Lung (tissue), 12 donors: ENCODE measurements around the gene PTPRJ. TPM values are rescaled to one million over a fixed set of nuclear protein-coding genes. Genes with fewer than 3 reads are reported as not detected.

Experiments used
- ATAC-seq: fragments of 200-7000 bp; cut with Tn5 transposase; one replicate; pipeline ENCODE4 v1.9.1; 2020; ENCODE audit warnings: moderate number of reproducible peaks; ENCODE audit not compliant: insufficient read depth, low FRiP score
- DNase-seq, 3 donors: peaks; one replicate each; pipeline ENCODE4 v3.0.0-alpha.2; 2013 to 2017
- H3K27ac ChIP-seq, 2 donors: one replicate each; pipeline ENCODE4 v1.5.1; 2013; ENCODE audit warnings: mild to moderate bottlenecking in 2 of 2, moderate library complexity in 2 of 2, control low read depth in 1 of 2, inconsistent platforms in 1 of 2, low read depth in 1 of 2, low read length in 1 of 2
- H3K27me3 ChIP-seq, 3 donors: one replicate each; pipeline ENCODE4 v1.5.1; 2013; ENCODE audit warnings: low read length in 2 of 3; ENCODE audit not compliant: control insufficient read depth in 3 of 3, insufficient read depth in 3 of 3
- H3K36me3 ChIP-seq, 4 donors: one replicate each; pipeline ENCODE4 v1.5.1; 2013; ENCODE audit warnings: low read length in 4 of 4, mild to moderate bottlenecking in 1 of 4, moderate library complexity in 1 of 4; ENCODE audit not compliant: control insufficient read depth in 4 of 4, insufficient read depth in 4 of 4
- H3K4me1 ChIP-seq, 5 donors: one replicate each; pipeline ENCODE4 v1.5.1; 2013; ENCODE audit warnings: low read length in 5 of 5, mild to moderate bottlenecking in 2 of 5, moderate library complexity in 1 of 5; ENCODE audit not compliant: control insufficient read depth in 5 of 5, insufficient read depth in 5 of 5
- H3K4me3 ChIP-seq: one replicate; pipeline ENCODE4 v1.5.1; 2013; ENCODE audit warnings: mild to moderate bottlenecking, control low read depth, moderate library complexity
- H3K9ac ChIP-seq, 2 donors: one replicate each; pipeline ENCODE4 v1.5.1; 2013; ENCODE audit warnings: low read length in 2 of 2, control low read depth in 1 of 2; ENCODE audit not compliant: insufficient read depth in 1 of 2
- H3K9me3 ChIP-seq, 4 donors: one replicate each; pipeline ENCODE4 v1.5.1; 2013; ENCODE audit warnings: low read length in 3 of 4, mild to moderate bottlenecking in 1 of 4, moderate library complexity in 1 of 4; ENCODE audit not compliant: control insufficient read depth in 4 of 4, insufficient read depth in 3 of 4
- CTCF ChIP-seq: IDR thresholded peaks from 2 replicates; pipeline ENCODE4 v1.5.1; 2012; ENCODE audit warnings: mild to moderate bottlenecking; ENCODE audit errors: control extremely low read depth, extremely low read depth
- WGBS, 2 donors: extraction: QIAGEN DNeasy Blood & Tissue Kit; methylation state at CpG; one replicate each; pipeline ENCODE4 v1.1.7; 2013; 5-methylcytosine and 5-hydroxymethylcytosine counted together
- polyA plus RNA-seq, 2 donors: library from polyadenylated mRNA; stranded (reverse); fragments of 200-250 nt; gene quantifications; one replicate each; pipeline ENCODE4 v1.2.1, GENCODE V29; 2013
- total RNA-seq, 2 donors: library from RNA; depleted of rRNA in 1 of 2; stranded (reverse); fragments of >200 nt in 1 of 2; gene quantifications; one replicate each; pipeline ENCODE4 v1.2.1, GENCODE V29; 2014 to 2021
- donor health status: control.
- donor health status: control.
- donor health status: Bipolar disorder and iron deficiency.
- donor health status: healthy.
- donor health status: DM: yes; HTN: yes; CAD: no.

PTPRJ gene
- total and polyA plus RNA-seq, 4 donors: 3.9 to 51.4 (median 32.0) TPM

DNA sequence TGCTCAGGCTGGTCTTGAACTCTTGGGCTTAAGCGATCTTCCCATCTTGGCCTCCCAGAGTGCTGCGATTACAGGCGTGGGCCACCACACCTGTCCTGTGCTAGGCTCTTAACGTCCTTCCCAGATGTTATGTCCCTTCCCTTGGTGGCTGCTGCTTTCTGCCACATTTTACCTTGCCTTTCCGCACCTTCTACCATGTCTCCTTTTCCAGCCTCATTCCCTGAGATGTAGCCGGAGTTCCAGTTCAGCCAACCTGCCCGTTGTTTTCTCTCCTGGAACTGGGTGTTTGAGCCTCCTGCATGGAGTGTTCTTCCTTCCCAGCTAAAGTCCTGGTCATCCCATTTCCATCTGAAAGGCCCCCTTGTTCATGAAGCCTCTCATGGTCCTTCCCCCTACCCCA lies 95.3 kb downstream of the PTPRJ start:
- H3K36me3 ChIP-seq: no peaks in the 10 kb centered on the region
- H3K4me1 ChIP-seq: peaks cover 0 to 5% (median under 1%) of the 10 kb centered on the region in 5 donors
- H3K27me3 ChIP-seq: no peaks in the 10 kb centered on the region
- no peak overlapping the region for H3K27ac ChIP-seq
- no peaks in the 10 kb centered on the region for H3K9me3 ChIP-seq
- TF ChIP-seq CTCF: no peak
- WGBS, 2 donors: 97 to 99% methylated on average over 7 of the region's 7 CpGs
- ATAC-seq (no peak), DNase-seq (no peak)
- H3K4me3 ChIP-seq: no peak overlapping the region
- no peak overlapping the region for H3K9ac ChIP-seq

- TF ChIP-seq CTCF: no peak
These were observed 96.9 kb downstream of the PTPRJ start for GRCh38 chr11:48077251-48077650.

DNA sequence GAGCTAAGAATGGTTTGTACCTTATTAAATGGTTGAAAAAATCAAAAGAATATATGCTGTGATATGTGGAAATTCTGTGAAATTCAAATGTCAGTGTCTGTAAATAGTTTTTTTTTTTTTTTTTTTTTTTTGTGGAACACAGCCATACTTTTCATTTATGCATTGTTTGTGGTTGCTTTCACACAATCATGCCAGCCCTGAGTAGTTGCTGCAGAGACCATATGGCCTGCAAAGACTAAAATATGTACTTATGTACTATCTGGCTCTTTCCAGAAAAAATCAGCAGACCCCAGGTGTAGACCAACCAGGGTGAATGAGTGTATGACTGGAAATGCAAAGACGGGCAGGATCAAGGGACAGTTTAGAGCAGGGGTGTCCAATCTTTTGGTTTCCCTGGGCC lies 98.3 kb downstream of the PTPRJ start:
- ATAC-seq: no peak
- peaks cover 0 to 8% (median 4%) of the 10 kb centered on the region in 5 donors for H3K4me1 ChIP-seq

More at GRCh38 chr11:48077251-48077650, 96.9 kb downstream of the PTPRJ start:
- Histone ChIP-seq H3K4me1 (peaks cover 0 to 8% (median 4%) of the 10 kb centered on the region in 5 donors), H3K4me3 (no peak overlapping the region), H3K27me3 (no peaks in the 10 kb centered on the region), H3K27ac (no peak overlapping the region), H3K9me3 (no peaks in the 10 kb centered on the region), H3K36me3 (no peaks in the 10 kb centered on the region), H3K9ac (no peak overlapping the region)
- ATAC-seq: no peak
- no peak for DNase-seq
- 89 to 90% methylated on average over 6 of the region's 6 CpGs for WGBS, 2 donors

More for the DNA sequence above, 98.3 kb downstream of the PTPRJ start:
- DNase-seq: no peak
- Histone ChIP-seq H3K27ac (no peak overlapping the region), H3K36me3 (no peaks in the 10 kb centered on the region), H3K9me3 (no peaks in the 10 kb centered on the region), H3K4me3 (no peak overlapping the region), H3K9ac (no peak overlapping the region), H3K27me3 (no peaks in the 10 kb centered on the region)
- 93 to 98% methylated on average over 1 of the region's 1 CpG for WGBS, 2 donors
- TF ChIP-seq CTCF: no peak
